H9 (cell line): ENCODE results near the gene TAF1A. TPM values are rescaled to one million over a fixed set of nuclear protein-coding genes. Genes with fewer than 3 reads are reported as not detected.

Source experiments
- DNase-seq: peaks from one replicate; pipeline ENCODE4 v3.0.0-alpha.2; 2017
- H2AFZ ChIP-seq: one replicate; pipeline ENCODE4 v1.6.1; 2013; ENCODE audit warnings: mild to moderate bottlenecking, low read length, control low read depth, moderate library complexity
- H2AK5ac ChIP-seq: 2 replicates; pipeline ENCODE4 v1.6.1; 2013; ENCODE audit warnings: low read length, control low read depth, mixed read lengths; ENCODE audit not compliant: insufficient read length
- H2BK120ac ChIP-seq: one replicate; pipeline ENCODE4 v1.6.1; 2013; ENCODE audit warnings: low read depth, mild to moderate bottlenecking, low read length, control low read depth, inconsistent platforms; ENCODE audit not compliant: poor library complexity, severe bottlenecking
- H2BK12ac ChIP-seq: 2 replicates; pipeline ENCODE4 v1.6.1; 2013; ENCODE audit warnings: low read length, control low read depth, mixed read lengths, low read depth; ENCODE audit not compliant: insufficient read length
- H2BK15ac ChIP-seq: 2 replicates; pipeline ENCODE4 v1.6.1; 2013; ENCODE audit warnings: low read depth, low read length, control low read depth
- H2BK20ac ChIP-seq: one replicate; pipeline ENCODE4 v1.6.1; 2013; ENCODE audit warnings: low read depth, mild to moderate bottlenecking, low read length, control low read depth, inconsistent platforms; ENCODE audit not compliant: poor library complexity, severe bottlenecking
- H2BK5ac ChIP-seq: 2 replicates; pipeline ENCODE4 v1.6.1; 2013; ENCODE audit warnings: low read length, control low read depth, mixed read lengths; ENCODE audit not compliant: insufficient read length
- H3K14ac ChIP-seq: 2 replicates; pipeline ENCODE4 v1.6.1; 2013; ENCODE audit warnings: low read length, control low read depth; ENCODE audit not compliant: insufficient read depth
- H3K18ac ChIP-seq: 2 replicates; pipeline ENCODE4 v1.6.1; 2013; ENCODE audit warnings: low read depth, mild to moderate bottlenecking, mixed read lengths, low read length, control low read depth; ENCODE audit not compliant: insufficient read length
- H3K23ac ChIP-seq: 2 replicates; pipeline ENCODE4 v1.6.1; 2013; ENCODE audit warnings: low read length, control low read depth, mixed read lengths, low read depth; ENCODE audit not compliant: insufficient read length
- H3K23me2 ChIP-seq: 2 replicates; pipeline ENCODE4 v1.6.1; 2013; ENCODE audit warnings: low read depth, mild to moderate bottlenecking, mixed read lengths, low read length, control low read depth; ENCODE audit not compliant: insufficient read length, poor library complexity, severe bottlenecking
- H3K27ac ChIP-seq: 2 replicates; pipeline ENCODE4 v1.5.1; 2013; ENCODE audit warnings: low read length, control low read depth, mixed read lengths, low read depth; ENCODE audit not compliant: insufficient read length
- H3K27me3 ChIP-seq: 2 replicates; pipeline ENCODE4 v1.6.1; 2013; ENCODE audit warnings: low read length, control low read depth, inconsistent platforms; ENCODE audit not compliant: insufficient read depth
- H3K4ac ChIP-seq: 2 replicates; pipeline ENCODE4 v1.6.1; 2013; ENCODE audit warnings: low read depth, mild to moderate bottlenecking, control low read depth, inconsistent platforms, low read length, moderate library complexity
- H3K4me1 ChIP-seq: 2 replicates; pipeline ENCODE4 v1.6.1; 2013; ENCODE audit warnings: low read length, control low read depth, inconsistent platforms; ENCODE audit not compliant: insufficient read depth
- H3K4me2 ChIP-seq: 2 replicates; pipeline ENCODE4 v1.6.1; 2013; ENCODE audit warnings: low read length, control low read depth, mixed read lengths; ENCODE audit not compliant: insufficient read length, insufficient read depth
- H3K56ac ChIP-seq: 2 replicates; pipeline ENCODE4 v1.6.1; 2013; ENCODE audit warnings: low read depth, mild to moderate bottlenecking, mixed read lengths, low read length, control low read depth; ENCODE audit not compliant: insufficient read length
- H3K79me1 ChIP-seq: 2 replicates; pipeline ENCODE4 v1.6.1; 2013; ENCODE audit warnings: low read depth, mild to moderate bottlenecking, moderate library complexity, low read length, control low read depth, inconsistent platforms; ENCODE audit not compliant: insufficient read depth, poor library complexity, severe bottlenecking
- H3K79me2 ChIP-seq: 2 replicates; pipeline ENCODE4 v1.6.1; 2013; ENCODE audit warnings: low read length, control low read depth, inconsistent platforms; ENCODE audit not compliant: insufficient read depth
- H3K9ac ChIP-seq: 2 replicates; pipeline ENCODE4 v1.6.1; 2013; ENCODE audit warnings: low read length, control low read depth, mixed read lengths; ENCODE audit not compliant: insufficient read length; ENCODE audit errors: extremely low read depth
- H3K9me3 ChIP-seq: one replicate; pipeline ENCODE4 v1.6.1; 2013; ENCODE audit warnings: low read depth, low read length, inconsistent platforms; ENCODE audit not compliant: control insufficient read depth
- H3T11ph ChIP-seq: one replicate; pipeline ENCODE4 v1.6.1; 2013; ENCODE audit warnings: mild to moderate bottlenecking, low read length, control low read depth, inconsistent platforms
- H4K20me1 ChIP-seq: one replicate; pipeline ENCODE4 v1.6.1; 2013; ENCODE audit not compliant: control insufficient read depth, insufficient read length, insufficient read depth
- H4K5ac ChIP-seq: 2 replicates; pipeline ENCODE4 v1.6.1; 2013; ENCODE audit warnings: low read depth, mild to moderate bottlenecking, mixed read lengths, low read length, control low read depth; ENCODE audit not compliant: insufficient read length
- H4K8ac ChIP-seq: replicated peaks from 2 replicates; pipeline ENCODE4 v1.6.1; 2013; ENCODE audit warnings: low read length, control low read depth, mixed read lengths, low read depth; ENCODE audit not compliant: insufficient read length
- H4K91ac ChIP-seq: 2 replicates; pipeline ENCODE4 v1.6.1; 2013; ENCODE audit warnings: low read depth, mild to moderate bottlenecking, moderate library complexity, mixed read lengths, low read length, control low read depth; ENCODE audit not compliant: insufficient read length
- H3K27ac Mint-ChIP-seq, 3 experiments: 2 replicates in 2 of 3; 3 replicates in 1 of 3; pipeline ENCODE4 v1.8.0; 2020 to 2021; ENCODE audit warnings: mixed read lengths in 3 of 3, mild to moderate bottlenecking in 1 of 3, moderate library complexity in 1 of 3
- H3K27me3 Mint-ChIP-seq: 2 replicates; pipeline ENCODE4 v1.8.0; 2021; ENCODE audit warnings: low read depth, mild to moderate bottlenecking, moderate library complexity, mixed read lengths
- H3K36me3 Mint-ChIP-seq, 3 experiments: 2 replicates in 2 of 3; 3 replicates in 1 of 3; pipeline ENCODE4 v1.8.0; 2020 to 2021; ENCODE audit warnings: low read depth in 3 of 3, mixed read lengths in 3 of 3; ENCODE audit not compliant: insufficient read depth in 1 of 3
- H3K4me1 Mint-ChIP-seq, 2 experiments: 2 replicates each; pipeline ENCODE4 v1.8.0; 2020; ENCODE audit warnings: mixed read lengths in 2 of 2
- H3K4me3 Mint-ChIP-seq, 2 experiments: 2 replicates in 1 of 2; 3 replicates in 1 of 2; pipeline ENCODE4 v1.8.0; 2020 to 2021; ENCODE audit warnings: mild to moderate bottlenecking in 2 of 2, mixed read lengths in 2 of 2, moderate library complexity in 1 of 2
- H3K9me3 Mint-ChIP-seq, 2 experiments: 2 replicates in 1 of 2; 3 replicates in 1 of 2; pipeline ENCODE4 v1.8.0; 2020; ENCODE audit warnings: mild to moderate bottlenecking in 2 of 2, mixed read lengths in 2 of 2, moderate library complexity in 1 of 2
- CTCF ChIP-seq: fragments of 200-600 bp; sonication (generic); conservative IDR thresholded peaks from 3 replicates; pipeline ENCODE4 v1.8.0; 2021; ENCODE audit warnings: antibody characterized with exemption, mild to moderate bottlenecking
- WGBS: extraction: QIAGEN DNeasy Blood & Tissue Kit; methylation state at CpG from one replicate; pipeline ENCODE4 v1.1.7; 2013; ENCODE audit warnings: missing lambda C conversion rate, low lambda C conversion rate, mixed read lengths; ENCODE audit not compliant: insufficient read length; ENCODE audit errors: extremely low coverage; 5-methylcytosine and 5-hydroxymethylcytosine counted together
- total RNA-seq: library from RNA; stranded (reverse); gene quantifications from 2 replicates; pipeline ENCODE4 v1.2.1, GENCODE V29; 2021

The TAF1A gene
- total RNA-seq, 1 experiment from 2014 or later = 14.8 TPM

- Histone ChIP-seq H3K18ac (no peak overlapping the region), H3K9me3 (no peaks in the 10 kb centered on the region), H3K23me2 (no peaks in the 10 kb centered on the region), H4K8ac (no peak overlapping the region), H4K5ac (no peak overlapping the region), H3T11ph (no peak overlapping the region), H3K27ac (no peak overlapping the region), H3K14ac (no peak overlapping the region), H3K4me1 (no peaks in the 10 kb centered on the region), H2BK5ac (no peak overlapping the region), H2AK5ac (no peak overlapping the region), H3K79me1 (no peaks in the 10 kb centered on the region), H4K91ac (no peak overlapping the region), H2BK120ac (no peak overlapping the region), H3K79me2 (no peaks in the 10 kb centered on the region), H3K4ac (no peak overlapping the region), H4K20me1 (no peaks in the 10 kb centered on the region), H3K56ac (no peak overlapping the region), H3K23ac (no peak overlapping the region), H2BK12ac (no peak overlapping the region), H2BK20ac (no peak overlapping the region), H3K27me3 (no peaks in the 10 kb centered on the region), H2BK15ac (no peak overlapping the region), H3K9ac (no peak overlapping the region), H3K4me2 (no peak overlapping the region), H2AFZ (no peak overlapping the region)
- Mint-ChIP-seq H3K27ac (no peak overlapping the region), H3K27me3 (no peaks in the 10 kb centered on the region; the same call in 1 of the 2 replicates), H3K4me3 (no peak overlapping the region), H3K4me1 (no peaks in the 10 kb centered on the region), H3K9me3 (no peaks in the 10 kb centered on the region), H3K36me3 (no peaks in the 10 kb centered on the region)
- no CpG with 5 or more reads among the region's 3 CpGs for WGBS
- no peak for TF ChIP-seq CTCF
- no peak for DNase-seq
Observed at GRCh38 chr1:222529916-222530315, 59.8 kb downstream of the TAF1A start.
